HepG2 (cell line): ENCODE results near the gene PGAP3. TPM values are rescaled to one million over a fixed set of nuclear protein-coding genes. Genes with fewer than 3 reads are reported as not detected.

Source experiments
- ARID2 ChIP-seq: sonication (generic); formaldehyde crosslinking; IDR thresholded peaks from 2 replicates; pipeline ENCODE4 v1.8.1; 2022; ENCODE audit warnings: mild to moderate bottlenecking, missing genetic modification reagents, borderline replicate concordance
- FOSL2 ChIP-seq: sonication (generic); formaldehyde crosslinking; IDR thresholded peaks from 2 replicates; pipeline ENCODE4 v1.4.0; 2020; ENCODE audit warnings: missing genetic modification reagents
- MAF1 ChIP-seq: sonication (generic); formaldehyde crosslinking; IDR thresholded peaks from 2 replicates; pipeline ENCODE4 v1.5.0; 2020; ENCODE audit warnings: missing genetic modification reagents, borderline replicate concordance
- NR2F2 ChIP-seq: IDR thresholded peaks from 2 replicates; pipeline ENCODE4 v1.6.1; 2012; ENCODE audit warnings: low read depth, inconsistent platforms, borderline replicate concordance
- SOX5 ChIP-seq: IDR thresholded peaks from 2 replicates; pipeline ENCODE4 v1.6.1; 2016; ENCODE audit warnings: borderline replicate concordance
- SP140L ChIP-seq: sonication (generic); formaldehyde crosslinking; IDR thresholded peaks from 2 replicates; pipeline ENCODE4 v1.4.0; 2020; ENCODE audit warnings: missing genetic modification reagents, borderline replicate concordance
- ZNF136 ChIP-seq: sonication (generic); formaldehyde crosslinking; IDR thresholded peaks from 2 replicates; pipeline ENCODE4 v1.8.1; 2022; ENCODE audit warnings: low read depth, mild to moderate bottlenecking, moderate library complexity, missing genetic modification reagents
- ZNF205 ChIP-seq: IDR thresholded peaks from 2 replicates; pipeline ENCODE4 v1.6.1; 2018; ENCODE audit warnings: missing biosample characterization, missing genetic modification reagents
- ZNF234 ChIP-seq: sonication (generic); formaldehyde crosslinking; conservative IDR thresholded peaks from 2 replicates; pipeline ENCODE4 v1.5.1; 2020; ENCODE audit warnings: mild to moderate bottlenecking, missing genetic modification reagents
- ZNF264 ChIP-seq: sonication (generic); formaldehyde crosslinking; IDR thresholded peaks from 2 replicates; pipeline ENCODE4 v1.4.0; 2020; ENCODE audit warnings: missing genetic modification reagents
- ZNF337 ChIP-seq: sonication (generic); formaldehyde crosslinking; IDR thresholded peaks from 2 replicates; pipeline ENCODE4 v1.5.1; 2020; ENCODE audit warnings: missing genetic modification reagents, low read depth, mild to moderate bottlenecking, borderline replicate concordance
- ZNF530 ChIP-seq: sonication (generic); formaldehyde crosslinking; IDR thresholded peaks from 2 replicates; pipeline ENCODE4 v1.5.0; 2020; ENCODE audit warnings: low read depth, mild to moderate bottlenecking, missing genetic modification reagents
- polyA plus RNA-seq, 8 experiments: library from polyadenylated mRNA; depleted of rRNA in 3 of 8; stranded (reverse) in 7 of 8; unstranded in 1 of 8; fragments of >200 nt; fragmentation: Illumina TruSeq in 4 of 8; extraction: Trizol in 4 of 8; gene quantifications; 2 replicates each; pipeline versions ENCODE4 v1.2.1 to v1.2.3, GENCODE V29; 2011 to 2016; ENCODE audit warnings: low read depth in 4 of 8, missing spikeins in 1 of 8, mixed read lengths in 1 of 8; ENCODE audit not compliant: insufficient read depth in 1 of 8
- total RNA-seq, 5 experiments: library from RNA; depleted of rRNA; stranded (reverse); fragments of >200 nt; fragmentation: Illumina TruSeq; extraction: Trizol; gene quantifications; 2 replicates each; pipeline ENCODE4 v1.2.3, GENCODE V29; 2016; ENCODE audit warnings: low read depth in 1 of 5
- TF ChIP-seq, protein P1 (sequence below): sonication (generic); formaldehyde crosslinking; IDR thresholded peaks from 2 replicates; pipeline ENCODE4 v1.4.0; 2020; ENCODE audit warnings: missing genetic modification reagents, mild to moderate bottlenecking, borderline replicate concordance
- TF ChIP-seq, protein P2 (sequence below): sonication (generic); formaldehyde crosslinking; conservative IDR thresholded peaks from 2 replicates; pipeline ENCODE4 v1.4.0; 2020; ENCODE audit warnings: missing genetic modification reagents
- TF ChIP-seq, protein P3 (sequence below): sonication (generic); formaldehyde crosslinking; IDR thresholded peaks from 2 replicates; pipeline ENCODE4 v1.8.0; 2022; ENCODE audit warnings: missing genetic modification reagents, mild to moderate bottlenecking, moderate library complexity, borderline replicate concordance

PGAP3 gene
- total and polyA plus RNA-seq, 2 of the 13 experiments (the other 11 are each of a cell fraction or from before 2014, with no cell fraction given) = 11.9 to 14.6 TPM

DNA sequence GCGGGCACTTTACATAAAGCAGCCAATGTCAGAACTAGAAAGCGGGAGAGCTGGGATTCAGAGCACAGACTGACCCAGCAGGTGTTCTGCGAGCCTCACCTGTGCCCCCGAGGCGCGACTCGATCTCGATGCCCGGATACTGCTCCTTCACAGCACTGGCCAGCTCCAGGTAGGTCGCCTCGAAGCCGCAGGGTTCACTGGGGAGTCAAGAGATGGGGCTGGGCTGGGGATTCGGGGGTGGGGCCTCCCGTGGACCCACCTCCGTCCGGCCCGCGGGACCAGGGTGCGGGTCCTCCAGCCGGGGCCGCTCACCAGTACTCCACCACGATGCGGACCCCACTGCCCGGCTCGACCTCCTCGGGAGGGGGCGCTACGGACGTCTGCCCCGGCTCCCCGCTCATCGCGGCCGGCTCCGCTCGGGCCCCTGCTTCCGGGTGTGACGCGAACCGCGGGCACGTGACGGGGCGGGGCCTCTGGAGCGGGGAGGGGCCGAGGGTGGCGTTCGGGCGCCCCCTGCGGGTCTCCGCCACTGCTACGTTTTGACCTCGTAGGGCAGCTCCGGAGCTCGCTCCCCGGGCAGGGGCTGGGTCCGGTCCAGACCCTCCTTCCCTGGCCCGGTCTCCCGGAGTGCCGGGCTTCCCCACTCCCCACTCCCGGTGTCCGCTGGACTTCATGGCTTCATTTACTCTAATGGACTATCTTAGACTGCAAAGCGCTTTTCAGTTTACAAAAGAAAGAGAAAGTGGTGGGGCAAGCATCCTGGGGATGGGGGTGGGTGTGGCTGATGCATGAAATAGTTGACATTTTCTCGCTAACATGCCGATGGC, 42.5 kb upstream of the PGAP3 start, which contains the start of gene MIEN1 (continued):
- TF ChIP-seq, protein P1, sequence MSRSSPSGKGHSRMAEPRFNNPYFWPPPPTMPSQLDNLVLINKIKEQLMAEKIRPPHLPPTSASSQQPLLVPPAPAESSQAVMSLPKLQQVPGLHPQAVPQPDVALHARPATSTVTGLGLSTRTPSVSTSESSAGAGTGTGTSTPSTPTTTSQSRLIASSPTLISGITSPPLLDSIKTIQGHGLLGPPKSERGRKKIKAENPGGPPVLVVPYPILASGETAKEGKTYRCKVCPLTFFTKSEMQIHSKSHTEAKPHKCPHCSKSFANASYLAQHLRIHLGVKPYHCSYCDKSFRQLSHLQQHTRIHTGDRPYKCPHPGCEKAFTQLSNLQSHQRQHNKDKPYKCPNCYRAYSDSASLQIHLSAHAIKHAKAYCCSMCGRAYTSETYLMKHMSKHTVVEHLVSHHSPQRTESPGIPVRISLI = peak; percentile 47; the same call in 1 of the 2 replicates
- TF ChIP-seq FOSL2 (CRISPR knock-in tag) (peak; percentile 80), ZNF205 (CRISPR knock-in tag) (peak; percentile 84), MAF1 (CRISPR knock-in tag) (peak; percentile 83; the same call in 1 of the 2 replicates), ZNF264 (CRISPR knock-in tag) (no peak; the same call in 1 of the 2 replicates), ZNF530 (CRISPR knock-in tag) (no peak), ZNF337 (CRISPR knock-in tag) (peak; percentile 93), NR2F2 (0 out of 2 replicates have a peak, but pooled peaks have one; percentile 28), SOX5 (peak; percentile 61; the same call in 1 of the 2 replicates), SP140L (peak; percentile 31; the same call in 1 of the 2 replicates), ARID2 (CRISPR knock-in tag) (peak; percentile 97), ZNF136 (CRISPR knock-in tag) (peak; percentile 87; the same call in 1 of the 2 replicates), ZNF234 (CRISPR knock-in tag) (no peak)
- TF ChIP-seq, protein P2, sequence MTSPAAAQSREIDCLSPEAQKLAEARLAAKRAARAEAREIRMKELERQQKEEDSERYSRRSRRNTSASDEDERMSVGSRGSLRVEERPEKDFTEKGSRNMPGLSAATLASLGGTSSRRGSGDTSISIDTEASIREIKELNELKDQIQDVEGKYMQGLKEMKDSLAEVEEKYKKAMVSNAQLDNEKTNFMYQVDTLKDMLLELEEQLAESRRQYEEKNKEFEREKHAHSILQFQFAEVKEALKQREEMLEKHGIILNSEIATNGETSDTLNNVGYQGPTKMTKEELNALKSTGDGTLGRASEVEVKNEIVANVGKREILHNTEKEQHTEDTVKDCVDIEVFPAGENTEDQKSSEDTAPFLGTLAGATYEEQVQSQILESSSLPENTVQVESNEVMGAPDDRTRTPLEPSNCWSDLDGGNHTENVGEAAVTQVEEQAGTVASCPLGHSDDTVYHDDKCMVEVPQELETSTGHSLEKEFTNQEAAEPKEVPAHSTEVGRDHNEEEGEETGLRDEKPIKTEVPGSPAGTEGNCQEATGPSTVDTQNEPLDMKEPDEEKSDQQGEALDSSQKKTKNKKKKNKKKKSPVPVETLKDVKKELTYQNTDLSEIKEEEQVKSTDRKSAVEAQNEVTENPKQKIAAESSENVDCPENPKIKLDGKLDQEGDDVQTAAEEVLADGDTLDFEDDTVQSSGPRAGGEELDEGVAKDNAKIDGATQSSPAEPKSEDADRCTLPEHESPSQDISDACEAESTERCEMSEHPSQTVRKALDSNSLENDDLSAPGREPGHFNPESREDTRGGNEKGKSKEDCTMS (CRISPR knock-in tag) = no peak
- TF ChIP-seq, protein P3, sequence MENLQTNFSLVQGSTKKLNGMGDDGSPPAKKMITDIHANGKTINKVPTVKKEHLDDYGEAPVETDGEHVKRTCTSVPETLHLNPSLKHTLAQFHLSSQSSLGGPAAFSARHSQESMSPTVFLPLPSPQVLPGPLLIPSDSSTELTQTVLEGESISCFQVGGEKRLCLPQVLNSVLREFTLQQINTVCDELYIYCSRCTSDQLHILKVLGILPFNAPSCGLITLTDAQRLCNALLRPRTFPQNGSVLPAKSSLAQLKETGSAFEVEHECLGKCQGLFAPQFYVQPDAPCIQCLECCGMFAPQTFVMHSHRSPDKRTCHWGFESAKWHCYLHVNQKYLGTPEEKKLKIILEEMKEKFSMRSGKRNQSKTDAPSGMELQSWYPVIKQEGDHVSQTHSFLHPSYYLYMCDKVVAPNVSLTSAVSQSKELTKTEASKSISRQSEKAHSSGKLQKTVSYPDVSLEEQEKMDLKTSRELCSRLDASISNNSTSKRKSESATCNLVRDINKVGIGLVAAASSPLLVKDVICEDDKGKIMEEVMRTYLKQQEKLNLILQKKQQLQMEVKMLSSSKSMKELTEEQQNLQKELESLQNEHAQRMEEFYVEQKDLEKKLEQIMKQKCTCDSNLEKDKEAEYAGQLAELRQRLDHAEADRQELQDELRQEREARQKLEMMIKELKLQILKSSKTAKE = 0 out of 2 replicates have a peak, but pooled peaks have one; percentile 9
